Activated T-helper 17 cell treated with anti-CD3 and anti-CD28 coated beads, Interleukin-2, amount 50 U/mL, for 72 hours (primary cell): ENCODE results near the gene CHCT1. TPM values are rescaled to one million over a fixed set of nuclear protein-coding genes. Genes with fewer than 3 reads are reported as not detected.

Experiments used
- ATAC-seq: fragments of 150-1000 bp; cut with Tn5 transposase; replicated peaks from 2 replicates; pipeline ENCODE4 v1.10.0; 2021; ENCODE audit warnings: mild to moderate bottlenecking, moderate library complexity
- H3K27ac Mint-ChIP-seq: one replicate; pipeline ENCODE4 v1.8.0; 2022; ENCODE audit warnings: mixed read lengths
- H3K27me3 Mint-ChIP-seq: one replicate; pipeline ENCODE4 v1.8.0; 2022; ENCODE audit warnings: mixed read lengths
- H3K36me3 Mint-ChIP-seq: one replicate; pipeline ENCODE4 v1.8.0; 2022; ENCODE audit warnings: low read depth, mild to moderate bottlenecking, mixed read lengths
- H3K4me1 Mint-ChIP-seq: one replicate; pipeline ENCODE4 v1.8.0; 2022; ENCODE audit warnings: mixed read lengths
- H3K4me3 Mint-ChIP-seq: one replicate; pipeline ENCODE4 v1.8.0; 2022; ENCODE audit warnings: mild to moderate bottlenecking, mixed read lengths
- H3K9me3 Mint-ChIP-seq: one replicate; pipeline ENCODE4 v1.8.0; 2022; ENCODE audit warnings: mixed read lengths
- total RNA-seq, 2 donors: library from RNA; stranded (reverse); gene quantifications; one replicate each; pipeline ENCODE4 v1.2.3, GENCODE V29; 2022

CHCT1 gene
- total RNA-seq, 2 donors from 2014 or later: not detected

GRCh38 chr17:60445144-60445543 is 22.9 kb downstream of the CHCT1 start:
- no peak for ATAC-seq
- peaks cover 50% of the 10 kb centered on the region for H3K36me3 Mint-ChIP-seq

GRCh38 chr17:60447375-60447774 is 25.1 kb downstream of the CHCT1 start:
- Mint-ChIP-seq H3K27me3 (no peaks in the 10 kb centered on the region), H3K4me1 (no peaks in the 10 kb centered on the region), H3K4me3 (no peak overlapping the region), H3K27ac (no peak overlapping the region), H3K9me3 (no peaks in the 10 kb centered on the region), H3K36me3 (peaks cover 73% of the 10 kb centered on the region)
- ATAC-seq: no peak

More at GRCh38 chr17:60445144-60445543, 22.9 kb downstream of the CHCT1 start:
- Mint-ChIP-seq H3K4me1 (no peaks in the 10 kb centered on the region), H3K27me3 (no peaks in the 10 kb centered on the region), H3K27ac (no peak overlapping the region), H3K4me3 (no peak overlapping the region), H3K9me3 (no peaks in the 10 kb centered on the region)

- no peak for ATAC-seq
- Mint-ChIP-seq H3K4me1 (no peaks in the 10 kb centered on the region), H3K36me3 (peaks cover 93% of the 10 kb centered on the region), H3K27me3 (no peaks in the 10 kb centered on the region), H3K4me3 (no peak overlapping the region), H3K9me3 (no peaks in the 10 kb centered on the region), H3K27ac (no peak overlapping the region)
These were observed 28.8 kb downstream of the CHCT1 start for GRCh38 chr17:60451071-60451470.

- Mint-ChIP-seq H3K4me3 (no peak overlapping the region), H3K36me3 (peaks cover 93% of the 10 kb centered on the region), H3K27ac (no peak overlapping the region), H3K27me3 (no peaks in the 10 kb centered on the region), H3K9me3 (no peaks in the 10 kb centered on the region), H3K4me1 (no peaks in the 10 kb centered on the region)
- no peak for ATAC-seq
These were observed 29.7 kb downstream of the CHCT1 start for GRCh38 chr17:60451965-60452364.

- peaks cover 97% of the 10 kb centered on the region for H3K36me3 Mint-ChIP-seq
- no peaks in the 10 kb centered on the region for H3K4me1 Mint-ChIP-seq
- no peak overlapping the region for H3K4me3 Mint-ChIP-seq
- no peaks in the 10 kb centered on the region for H3K9me3 Mint-ChIP-seq
- no peak overlapping the region for H3K27ac Mint-ChIP-seq
- no peak for ATAC-seq
- H3K27me3 Mint-ChIP-seq: no peaks in the 10 kb centered on the region
These were observed 33.1 kb downstream of the CHCT1 start for GRCh38 chr17:60455378-60455777.

- no peaks in the 10 kb centered on the region for H3K4me1 Mint-ChIP-seq
- no peak for ATAC-seq
- H3K27me3 Mint-ChIP-seq: no peaks in the 10 kb centered on the region
- no peaks in the 10 kb centered on the region for H3K9me3 Mint-ChIP-seq
- H3K4me3 Mint-ChIP-seq: no peak overlapping the region
- H3K27ac Mint-ChIP-seq: peak overlapping the region; percentile 40
- H3K36me3 Mint-ChIP-seq: peaks cover 96% of the 10 kb centered on the region
These were observed 34.9 kb downstream of the CHCT1 start for GRCh38 chr17:60457148-60457547.

GRCh38 chr17:60461584-60461983 is 39.3 kb downstream of the CHCT1 start:
- no peaks in the 10 kb centered on the region for H3K27me3 Mint-ChIP-seq
- ATAC-seq: no peak
- H3K4me3 Mint-ChIP-seq: no peak overlapping the region
- no peak overlapping the region for H3K27ac Mint-ChIP-seq
- H3K9me3 Mint-ChIP-seq: no peaks in the 10 kb centered on the region
- peaks cover 94% of the 10 kb centered on the region for H3K36me3 Mint-ChIP-seq
- H3K4me1 Mint-ChIP-seq: no peaks in the 10 kb centered on the region

- no peak for ATAC-seq
- H3K4me1 Mint-ChIP-seq: no peaks in the 10 kb centered on the region
- H3K27me3 Mint-ChIP-seq: no peaks in the 10 kb centered on the region
- H3K27ac Mint-ChIP-seq: no peak overlapping the region
- H3K9me3 Mint-ChIP-seq: no peaks in the 10 kb centered on the region
- H3K4me3 Mint-ChIP-seq: no peak overlapping the region
- peaks cover 85% of the 10 kb centered on the region for H3K36me3 Mint-ChIP-seq
These were observed 41.0 kb downstream of the CHCT1 start for GRCh38 chr17:60463157-60463835.

- H3K36me3 Mint-ChIP-seq: peaks cover 85% of the 10 kb centered on the region
- ATAC-seq: no peak
- H3K27ac Mint-ChIP-seq: peak overlapping the region; percentile 15
- H3K4me1 Mint-ChIP-seq: no peaks in the 10 kb centered on the region
- H3K9me3 Mint-ChIP-seq: no peaks in the 10 kb centered on the region
- H3K27me3 Mint-ChIP-seq: no peaks in the 10 kb centered on the region
- no peak overlapping the region for H3K4me3 Mint-ChIP-seq
These were observed 42.1 kb downstream of the CHCT1 start for GRCh38 chr17:60464343-60464742.

- H3K36me3 Mint-ChIP-seq: peaks cover 83% of the 10 kb centered on the region
- no peaks in the 10 kb centered on the region for H3K9me3 Mint-ChIP-seq
- H3K27me3 Mint-ChIP-seq: no peaks in the 10 kb centered on the region
- H3K27ac Mint-ChIP-seq: no peak overlapping the region
- H3K4me3 Mint-ChIP-seq: no peak overlapping the region
- no peak for ATAC-seq
- no peaks in the 10 kb centered on the region for H3K4me1 Mint-ChIP-seq
These were observed 46.1 kb downstream of the CHCT1 start for GRCh38 chr17:60468371-60468770.

GRCh38 chr17:60471451-60471850 is 49.2 kb downstream of the CHCT1 start:
- no peaks in the 10 kb centered on the region for H3K9me3 Mint-ChIP-seq
- ATAC-seq: no peak
- no peaks in the 10 kb centered on the region for H3K27me3 Mint-ChIP-seq
- no peak overlapping the region for H3K4me3 Mint-ChIP-seq
- H3K36me3 Mint-ChIP-seq: peaks cover 54% of the 10 kb centered on the region
- peak overlapping the region; percentile 51 for H3K27ac Mint-ChIP-seq
- no peaks in the 10 kb centered on the region for H3K4me1 Mint-ChIP-seq

- H3K4me3 Mint-ChIP-seq: no peak overlapping the region
- H3K27ac Mint-ChIP-seq: no peak overlapping the region
- no peaks in the 10 kb centered on the region for H3K9me3 Mint-ChIP-seq
- no peak for ATAC-seq
- peaks cover 57% of the 10 kb centered on the region for H3K36me3 Mint-ChIP-seq
- H3K4me1 Mint-ChIP-seq: no peaks in the 10 kb centered on the region
- H3K27me3 Mint-ChIP-seq: no peaks in the 10 kb centered on the region
These were observed 50.2 kb downstream of the CHCT1 start for GRCh38 chr17:60472449-60472848.

- Mint-ChIP-seq H3K4me3 (no peak overlapping the region), H3K27ac (no peak overlapping the region), H3K4me1 (no peaks in the 10 kb centered on the region), H3K27me3 (no peaks in the 10 kb centered on the region), H3K36me3 (peaks cover 56% of the 10 kb centered on the region), H3K9me3 (no peaks in the 10 kb centered on the region)
- no peak for ATAC-seq
These were observed 51.5 kb downstream of the CHCT1 start for GRCh38 chr17:60473788-60474187.
